GM23248 (cell line): ENCODE measurements around the gene KRT12. TPM values are rescaled to one million over a fixed set of nuclear protein-coding genes. Genes with fewer than 3 reads are reported as not detected.

Experiments
- DNase-seq: peaks from one replicate; pipeline ENCODE4 v3.0.0-alpha.2; 2015
- H2AFZ ChIP-seq: fragments of 200-600 bp; sonication (generic); 2 replicates; pipeline ENCODE4 v1.6.1; 2016; ENCODE audit warnings: antibody characterized with exemption
- H3F3A ChIP-seq: fragments of 200-600 bp; sonication (generic); 2 replicates; pipeline ENCODE4 v1.6.1; 2016; ENCODE audit warnings: mild to moderate bottlenecking, antibody characterized with exemption, mixed run types; ENCODE audit not compliant: insufficient read depth
- H3K27ac ChIP-seq: fragments of 200-600 bp; sonication (generic); 2 replicates; pipeline ENCODE4 v1.5.1; 2016; ENCODE audit warnings: mild to moderate bottlenecking
- H3K27me3 ChIP-seq: fragments of 200-600 bp; sonication (generic); replicated peaks from 2 replicates; pipeline ENCODE4 v1.6.1; 2016; ENCODE audit warnings: mild to moderate bottlenecking; ENCODE audit not compliant: insufficient read depth
- H3K36me3 ChIP-seq: fragments of 200-600 bp; sonication (generic); 2 replicates; pipeline ENCODE4 v1.6.1; 2016; ENCODE audit warnings: low read depth, mild to moderate bottlenecking
- H3K4me1 ChIP-seq: fragments of 200-600 bp; sonication (generic); 2 replicates; pipeline ENCODE4 v1.6.1; 2016; ENCODE audit warnings: mild to moderate bottlenecking; ENCODE audit not compliant: insufficient read depth
- H3K4me2 ChIP-seq: fragments of 200-600 bp; sonication (generic); one replicate; pipeline ENCODE4 v1.6.1; 2016; ENCODE audit warnings: mild to moderate bottlenecking; ENCODE audit not compliant: unreplicated experiment
- H3K4me3 ChIP-seq: fragments of 200-600 bp; sonication (generic); 2 replicates; pipeline ENCODE4 v1.5.1; 2016; ENCODE audit warnings: mild to moderate bottlenecking
- H3K79me2 ChIP-seq: fragments of 200-600 bp; sonication (generic); 2 replicates; pipeline ENCODE4 v1.6.1; 2016; ENCODE audit warnings: mild to moderate bottlenecking; ENCODE audit not compliant: insufficient read depth
- H3K9ac ChIP-seq: fragments of 200-600 bp; sonication (generic); 2 replicates; pipeline ENCODE4 v1.6.1; 2016; ENCODE audit warnings: mild to moderate bottlenecking
- H3K9me2 ChIP-seq: fragments of 200-600 bp; sonication (generic); 2 replicates; pipeline ENCODE4 v1.6.1; 2016; ENCODE audit warnings: mixed run types, mild to moderate bottlenecking, moderate library complexity; ENCODE audit not compliant: insufficient read depth
- H3K9me3 ChIP-seq: fragments of 200-600 bp; sonication (generic); one replicate; pipeline ENCODE4 v1.6.1; 2017; ENCODE audit warnings: low read depth
- H4K20me1 ChIP-seq: fragments of 200-600 bp; sonication (generic); 2 replicates; pipeline ENCODE4 v1.6.0; 2016; ENCODE audit not compliant: insufficient read depth
- EZH2 ChIP-seq: fragments of 200-600 bp; sonication (generic); IDR thresholded peaks from 2 replicates; pipeline ENCODE4 v1.6.1; 2018; ENCODE audit warnings: antibody characterized with exemption, mild to moderate bottlenecking; ENCODE audit not compliant: insufficient read depth, poor library complexity, severe bottlenecking
- EZH2phosphoT487 ChIP-seq: fragments of 200-600 bp; sonication (generic); IDR thresholded peaks from 2 replicates; pipeline ENCODE4 v1.6.1; 2018; ENCODE audit warnings: antibody characterized with exemption, moderate library complexity, mild to moderate bottlenecking, low read depth; ENCODE audit not compliant: insufficient read depth
- WGBS, 2 experiments: methylation state at CpG; one replicate each; pipeline ENCODE4 v1.1.6; 2015 to 2017; ENCODE audit warnings: low lambda C conversion rate in 2 of 2, low coverage in 1 of 2; ENCODE audit errors: missing lambda C conversion rate in 2 of 2; 5-methylcytosine and 5-hydroxymethylcytosine counted together
- in situ Hi-C: fragments of 300-500 bp; cut with MboI; formaldehyde crosslinking; loops from 2 replicates; pipeline ENCODE4 v1.15.0; 2020
- polyA plus RNA-seq: library from polyadenylated mRNA; unstranded; fragments of >200 nt; fragmentation: Nextera tagmentation; extraction: Ambion mirVana; gene quantifications from 2 replicates; pipeline ENCODE4 v1.2.1, GENCODE V29; 2016
- total RNA-seq: library from RNA; depleted of rRNA; stranded (reverse); fragments of >200 nt; shearing (Covaris generic); gene quantifications from 2 replicates; pipeline ENCODE4 v1.2.3, GENCODE V29; 2014

KRT12 gene
- total and polyA plus RNA-seq, 2 experiments from 2014 or later, result not detected

- no peaks in the 10 kb centered on the region for H3K4me1 ChIP-seq
- H3K9me2 ChIP-seq, result no peaks in the 10 kb centered on the region
- H3K4me2 ChIP-seq, result no peak overlapping the region
- peaks cover 4% of the 10 kb centered on the region; the same call in 1 of the 2 replicates for H3K36me3 ChIP-seq
- no peaks in the 10 kb centered on the region for H4K20me1 ChIP-seq
- H3K79me2 ChIP-seq, result peaks cover 26% of the 10 kb centered on the region; the same call in 1 of the 2 replicates
- no peaks in the 10 kb centered on the region for H3F3A ChIP-seq
- WGBS, 2 experiments, result 83 to 86% methylated on average over 3 of the region's 3 CpGs
- DNase-seq, result no peak
- H3K27me3 ChIP-seq, result no peaks in the 10 kb centered on the region
- no peak overlapping the region for H3K4me3 ChIP-seq
- no peak overlapping the region for H2AFZ ChIP-seq
- no peaks in the 10 kb centered on the region for H3K9me3 ChIP-seq
- TF ChIP-seq EZH2phosphoT487, result no peak
- TF ChIP-seq EZH2, result no peak
- no peak overlapping the region for H3K27ac ChIP-seq
- in situ Hi-C loops, result no loop called here
- no peak overlapping the region for H3K9ac ChIP-seq
Observed at GRCh38 chr17:40832840-40833239, 34.2 kb downstream of the KRT12 start.

GRCh38 chr17:40830085-40830776 is 36.8 kb downstream of the KRT12 start:
- no peak overlapping the region for H3K4me3 ChIP-seq
- H3K36me3 ChIP-seq, result no peaks in the 10 kb centered on the region; the same call in 1 of the 2 replicates
- no peak for DNase-seq
- 89 to 100% methylated on average over 2 of the region's 2 CpGs for WGBS, 2 experiments
- in situ Hi-C loops, result no loop called here
- no peaks in the 10 kb centered on the region for H3K27me3 ChIP-seq
- H3K9me3 ChIP-seq, result no peaks in the 10 kb centered on the region
- peaks cover 52% of the 10 kb centered on the region for H3K79me2 ChIP-seq
- H2AFZ ChIP-seq, result no peak overlapping the region
- H3F3A ChIP-seq, result no peaks in the 10 kb centered on the region
- TF ChIP-seq EZH2phosphoT487 (no peak), EZH2 (no peak)
- H3K9me2 ChIP-seq, result no peaks in the 10 kb centered on the region
- no peak overlapping the region for H3K27ac ChIP-seq
- no peaks in the 10 kb centered on the region for H3K4me1 ChIP-seq
- H3K4me2 ChIP-seq, result no peak overlapping the region
- H4K20me1 ChIP-seq, result no peaks in the 10 kb centered on the region
- H3K9ac ChIP-seq, result no peak overlapping the region

- no peak for DNase-seq
Observed at GRCh38 chr17:40828454-40829044, 38.5 kb downstream of the KRT12 start.

GRCh38 chr17:40827746-40828453 is 39.1 kb downstream of the KRT12 start:
- Histone ChIP-seq H3K9me3 (no peaks in the 10 kb centered on the region), H3K4me1 (no peaks in the 10 kb centered on the region), H3K79me2 (peaks cover 76% of the 10 kb centered on the region), H4K20me1 (no peaks in the 10 kb centered on the region), H3K27me3 (no peaks in the 10 kb centered on the region), H3F3A (peaks cover under 1% of the 10 kb centered on the region; the same call in 1 of the 2 replicates), H3K36me3 (no peaks in the 10 kb centered on the region), H3K27ac (no peak overlapping the region), H3K4me3 (no peak overlapping the region), H3K9ac (no peak overlapping the region), H3K9me2 (no peaks in the 10 kb centered on the region), H2AFZ (no peak overlapping the region), H3K4me2 (no peak overlapping the region)
- peak; percentile 2 for DNase-seq
- TF ChIP-seq EZH2phosphoT487, result no peak
- TF ChIP-seq EZH2, result no peak
- in situ Hi-C loops, result no loop called here
- WGBS, 2 experiments, result 69 to 72% methylated on average over 7 of the region's 7 CpGs

More at GRCh38 chr17:40828454-40829044, 38.5 kb downstream of the KRT12 start:
- Histone ChIP-seq H3K36me3 (no peaks in the 10 kb centered on the region), H3K9me3 (no peaks in the 10 kb centered on the region), H3K27me3 (no peaks in the 10 kb centered on the region), H4K20me1 (no peaks in the 10 kb centered on the region), H3K4me1 (no peaks in the 10 kb centered on the region), H2AFZ (no peak overlapping the region), H3K27ac (no peak overlapping the region), H3K4me2 (no peak overlapping the region), H3K9ac (no peak overlapping the region), H3K79me2 (peaks cover 69% of the 10 kb centered on the region), H3K9me2 (no peaks in the 10 kb centered on the region), H3K4me3 (no peak overlapping the region), H3F3A (no peaks in the 10 kb centered on the region)
- 83 to 84% methylated on average over 4 of the region's 4 CpGs for WGBS, 2 experiments
- in situ Hi-C loops, result no loop called here
- TF ChIP-seq EZH2 (no peak), EZH2phosphoT487 (no peak)
